ENCODE data around the gene EIF4A3.

- TF ChIP-seq ARNT (IDR thresholded peaks at IDR 0.05) (no peak), SUZ12 (IDR thresholded peaks at IDR 0.05) (no peak), NFRKB (IDR thresholded peaks at IDR 0.05) (no peak), FOXK2 (IDR thresholded peaks at IDR 0.05) (no peak), TARDBP (IDR thresholded peaks at IDR 0.05) (no peak), FOXM1 (IDR thresholded peaks at IDR 0.05; ENCODE audit: borderline replicate concordance) (no peak), L3MBTL2 (conservative IDR thresholded peaks at IDR 0.05) (no peak), SP1 (IDR thresholded peaks at IDR 0.05) (no peak), HDGF (IDR thresholded peaks at IDR 0.05; ENCODE audit: borderline replicate concordance) (no peak)
Observed at GRCh38 chr17:80116276-80116920, 30.5 kb downstream of the EIF4A3 start.
